NCI-H146 treated with DMSO at 0.1 percent for 48 hours (cell line): ENCODE results near the gene SUSD5.

ENCODE experiments used
- DNase-seq: peaks from one replicate; lab custom pipeline; 2025; ENCODE audit not compliant: unreplicated experiment; lab: John Stamatoyannopoulos, UW

The SUSD5 gene

DNA sequence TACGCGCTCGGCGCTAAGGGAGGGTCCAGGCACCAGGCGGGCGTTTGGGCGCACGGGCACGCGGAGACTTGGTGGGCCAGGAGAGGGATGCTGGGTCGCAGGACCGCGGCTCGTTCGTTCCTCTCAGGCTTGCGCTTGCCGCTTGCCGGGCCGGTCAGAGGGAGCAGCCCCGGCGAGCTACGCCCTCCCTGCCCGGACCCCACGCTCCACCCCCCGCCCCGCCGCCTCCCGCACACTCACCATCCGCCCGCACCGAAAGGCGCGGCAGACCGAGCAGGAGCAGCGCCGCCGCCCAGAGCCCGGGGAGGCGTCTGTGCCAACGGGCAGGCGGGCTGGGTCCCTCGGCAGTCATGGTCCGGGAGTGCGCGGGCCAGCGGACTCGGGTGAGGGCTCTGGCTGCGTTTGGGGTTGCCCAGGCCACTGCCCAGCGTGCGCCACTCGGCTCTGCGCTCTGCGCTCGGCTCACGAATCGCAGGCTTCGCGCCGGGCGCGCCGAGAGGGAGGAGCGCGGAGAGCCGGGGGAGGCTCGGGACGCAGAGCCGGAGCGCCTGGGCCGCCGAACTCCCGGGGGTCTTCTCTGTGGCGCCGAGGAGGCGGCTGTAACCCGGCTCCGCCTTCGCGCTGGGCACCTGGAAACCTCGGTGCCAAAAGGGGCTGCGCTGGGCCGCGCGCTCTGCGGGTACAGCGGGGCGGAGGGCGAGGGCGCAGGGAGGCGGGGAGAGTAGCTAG lies at the start of gene SUSD5:
Gene SUSD5, minus strand, starts transcription at position 365 of the 729 bp plus-strand sequence. Its CDS starts 13 bp downstream, at position 352.
- peak; percentile 1 for DNase-seq

DNA sequence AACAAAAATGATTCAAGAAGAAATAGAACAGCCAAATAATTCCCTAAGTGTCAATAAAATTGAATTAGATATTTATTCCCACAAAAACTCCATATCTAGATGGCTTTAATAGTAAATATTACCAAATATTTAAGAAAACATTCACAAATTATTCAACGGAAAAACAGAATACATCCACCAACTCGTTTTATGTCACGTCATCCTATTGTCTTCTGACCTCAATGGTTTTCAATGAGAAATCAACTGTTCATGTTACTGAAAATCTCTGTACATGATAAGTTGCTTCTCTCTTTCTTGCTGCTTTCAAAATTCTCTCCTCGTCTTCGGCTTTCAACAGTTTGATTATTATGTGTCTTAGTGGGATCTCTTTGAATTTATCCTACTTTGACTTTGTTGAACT lies 41.5 kb upstream of the SUSD5 start:
- no peak for DNase-seq

DNA sequence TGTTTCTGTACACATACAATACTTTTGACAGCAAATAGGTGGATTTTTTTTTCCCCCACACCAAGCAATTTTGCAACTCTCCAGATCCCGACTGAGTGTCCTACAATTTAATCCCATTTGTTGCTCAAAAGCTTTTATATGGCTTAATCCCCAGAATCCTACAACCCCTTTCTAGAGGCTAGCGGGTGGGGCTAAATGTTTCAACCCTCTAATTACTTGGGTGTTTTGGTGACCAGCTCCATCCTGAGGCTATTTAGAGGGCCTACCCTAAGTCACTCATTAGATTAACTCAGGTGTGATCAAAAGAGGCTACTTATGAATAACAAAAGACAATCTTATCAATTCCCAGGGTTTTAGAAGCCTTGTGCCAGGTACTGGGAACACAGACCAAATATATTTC lies 37.6 kb upstream of the SUSD5 start:
- DNase-seq, result no peak

DNA sequence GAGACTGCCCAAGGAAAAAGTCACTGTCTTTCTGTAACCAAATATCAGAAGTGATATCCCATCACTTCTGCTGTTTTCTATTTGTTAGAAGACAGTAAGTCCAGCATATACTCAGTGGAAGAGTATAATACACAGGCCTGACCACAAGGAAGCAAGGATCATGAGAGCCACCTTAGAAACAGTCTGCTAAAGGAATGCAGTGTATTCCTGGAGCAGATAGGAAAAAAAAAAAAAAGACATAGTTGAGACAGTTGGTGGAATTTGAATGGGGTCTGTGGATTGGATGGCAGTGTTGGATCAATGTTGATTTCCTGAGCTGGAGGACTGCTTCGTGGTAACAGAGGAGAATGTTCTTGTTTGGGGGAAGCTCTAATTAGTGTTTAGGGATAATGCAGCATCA lies 32.1 kb upstream of the SUSD5 start:
- DNase-seq, result no peak

DNA sequence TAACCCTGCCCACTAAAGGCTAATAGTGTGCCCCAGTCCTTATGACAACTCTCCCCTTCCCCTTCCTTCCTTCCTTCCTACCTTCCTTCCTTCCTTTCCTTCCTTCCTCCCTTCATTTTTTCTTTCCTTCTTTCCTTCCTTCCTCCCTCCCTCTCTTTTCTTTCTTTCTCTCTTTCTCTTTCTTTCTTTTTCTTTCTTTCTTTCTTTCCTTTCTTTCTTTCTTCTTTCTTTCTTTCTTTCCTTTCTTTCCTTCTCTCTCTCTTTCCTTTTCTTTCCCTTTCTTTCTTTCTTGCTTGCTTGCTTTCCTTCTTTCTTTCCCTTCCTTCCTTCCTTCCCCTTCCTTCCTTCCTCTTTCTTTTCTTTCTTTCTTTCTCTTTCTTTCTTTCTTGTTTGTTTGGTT lies 28.2 kb upstream of the SUSD5 start:
- no peak for DNase-seq

DNA sequence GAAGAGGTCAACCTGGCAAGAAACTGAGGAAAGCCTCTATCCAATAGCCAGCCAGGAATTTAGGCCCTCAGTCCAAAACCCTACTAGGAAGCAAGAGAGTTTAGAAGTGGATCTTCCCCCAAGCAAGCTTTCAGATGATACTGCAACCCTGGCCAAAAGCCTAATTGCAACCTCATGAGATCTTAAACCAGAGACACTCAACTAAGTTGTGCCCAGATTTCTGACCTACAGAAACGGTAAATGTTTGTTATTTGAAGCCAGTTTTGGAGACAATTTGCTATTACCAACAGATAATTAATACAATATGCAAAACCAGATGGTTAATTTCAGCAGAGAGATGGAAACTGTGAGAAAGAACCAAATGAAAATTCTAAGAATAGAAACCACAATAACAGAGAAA lies 21.7 kb upstream of the SUSD5 start:
- no peak for DNase-seq

DNA sequence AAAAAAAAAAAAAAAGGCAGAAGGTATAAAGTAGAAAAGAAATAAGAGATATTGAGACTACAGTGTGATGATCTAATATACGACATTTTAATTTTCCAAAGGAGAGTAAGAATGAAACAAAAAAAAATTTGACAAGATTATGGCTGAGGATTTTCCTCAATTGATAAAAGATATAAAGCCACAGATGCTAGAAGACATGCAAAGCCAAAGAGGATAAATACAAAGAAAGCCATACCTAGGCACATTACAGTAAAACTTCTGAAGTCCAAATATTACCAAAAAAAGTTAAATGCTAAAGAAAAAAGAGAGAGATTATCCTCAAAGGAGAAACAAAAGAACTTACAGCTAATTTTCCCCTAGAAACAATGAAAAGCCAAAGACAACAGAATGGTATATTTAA lies 20.3 kb upstream of the SUSD5 start:
- DNase-seq, result no peak

DNA sequence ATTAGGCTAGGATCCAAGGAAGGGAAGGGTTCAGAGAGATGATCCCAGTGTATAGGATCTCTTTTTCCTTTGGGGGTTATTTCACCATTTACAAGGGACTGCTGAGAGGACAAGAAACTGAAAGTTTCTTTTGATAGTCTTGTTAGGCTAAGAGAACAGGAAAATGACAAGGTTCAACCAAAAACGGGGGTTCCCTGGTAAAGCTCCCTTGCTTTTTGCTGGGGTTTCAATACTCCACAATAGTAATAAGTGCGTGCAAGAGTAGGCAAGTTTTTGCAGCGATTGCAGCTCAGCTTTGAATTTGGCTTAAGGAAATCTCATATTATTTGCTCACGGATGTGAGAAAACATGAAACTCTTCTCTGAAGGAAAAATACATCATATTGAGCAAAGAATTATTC lies 18.8 kb upstream of the SUSD5 start:
- DNase-seq, result no peak

DNA sequence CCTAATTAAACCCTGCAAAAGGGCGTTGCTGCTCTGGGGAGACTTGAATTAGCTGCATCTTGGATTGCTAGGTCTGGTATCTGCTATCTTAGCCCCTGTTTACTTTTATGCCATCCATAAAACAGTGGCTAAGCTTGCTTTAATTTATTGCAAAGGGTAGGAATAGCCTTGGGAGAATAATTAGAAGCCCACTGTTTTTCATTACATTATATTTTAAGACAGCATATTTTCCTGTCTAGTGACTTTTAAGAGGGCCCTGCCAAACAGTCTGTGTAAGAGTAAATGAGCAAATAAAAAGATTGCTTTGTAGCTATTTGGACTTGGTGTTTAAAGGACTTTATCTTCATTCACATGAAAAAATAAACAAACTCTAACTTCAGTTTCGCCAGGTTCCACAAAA lies 17.4 kb upstream of the SUSD5 start:
- DNase-seq, result no peak

DNA sequence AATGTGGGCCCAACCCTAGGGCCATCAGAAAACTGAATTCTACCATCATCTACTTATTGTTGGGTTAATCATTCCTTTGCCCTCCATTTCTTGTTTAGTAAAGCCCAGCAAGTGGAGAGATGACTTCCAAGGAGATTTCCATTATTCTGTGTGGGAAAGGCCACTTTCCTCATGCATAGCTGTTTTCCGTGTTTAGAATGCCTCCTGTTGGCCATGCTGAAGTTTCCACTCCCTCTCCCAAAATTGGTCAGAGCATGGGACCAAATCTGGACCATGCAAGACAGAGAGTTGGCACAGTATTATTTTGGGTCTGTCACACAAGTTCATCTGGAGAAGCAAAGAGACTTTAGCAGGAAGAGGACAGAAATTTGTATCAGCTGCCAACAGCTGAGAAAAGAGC lies 15.3 kb upstream of the SUSD5 start:
- DNase-seq, result no peak

DNA sequence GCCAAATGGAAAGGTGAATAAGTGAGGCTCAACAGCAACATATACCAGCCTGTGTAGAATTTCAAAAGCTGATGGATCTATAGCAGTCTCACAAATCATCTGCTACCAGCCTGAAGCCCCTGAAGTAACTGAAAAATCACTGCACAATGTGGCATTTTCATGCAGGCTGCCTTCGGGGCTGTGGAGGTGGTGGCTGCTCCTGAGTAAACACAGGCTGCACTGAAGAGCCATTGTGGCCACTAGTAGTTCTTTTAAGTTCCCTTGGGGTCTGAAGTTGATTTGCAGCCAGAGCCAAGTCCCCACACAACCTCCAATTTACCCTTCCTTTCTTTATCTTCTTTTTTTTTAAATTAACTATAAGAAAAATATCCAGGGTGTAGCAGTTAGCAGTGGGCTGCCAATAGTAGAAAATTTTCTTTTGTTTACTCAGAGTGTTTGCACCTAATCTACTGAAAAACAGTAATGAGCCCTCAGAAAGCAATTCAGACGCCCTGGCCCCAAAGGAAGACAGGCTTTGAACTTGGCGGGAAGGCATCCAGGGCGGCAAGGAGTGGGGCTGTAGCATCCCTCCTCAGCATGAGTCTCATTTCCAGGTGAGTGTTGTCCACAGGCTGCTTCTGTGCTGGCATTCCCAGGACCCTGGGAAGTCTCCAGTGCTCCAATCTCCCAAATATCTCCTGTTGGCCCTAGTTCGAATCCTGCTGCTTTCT lies 13.3 kb upstream of the SUSD5 start:
- DNase-seq, result no peak

DNA sequence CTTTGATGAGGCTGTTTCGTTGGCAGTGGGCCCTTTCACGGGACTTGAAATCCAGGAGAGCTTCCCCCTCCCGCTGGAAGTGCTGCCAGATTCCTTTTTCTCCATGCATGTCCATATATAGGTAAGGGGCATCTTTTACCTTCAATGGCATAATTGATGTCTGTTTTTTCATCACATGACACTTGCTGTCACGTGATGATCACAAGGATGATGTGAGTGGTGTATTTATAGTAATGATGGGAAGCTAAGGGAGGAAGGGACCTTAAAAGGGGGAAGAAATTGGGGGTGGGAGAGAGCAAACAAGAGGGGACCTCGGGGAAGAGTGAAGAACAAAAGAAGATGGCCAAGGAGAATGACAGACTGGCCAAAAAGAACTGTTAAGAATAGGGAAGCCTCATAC lies 11.3 kb upstream of the SUSD5 start:
- no peak for DNase-seq

DNA sequence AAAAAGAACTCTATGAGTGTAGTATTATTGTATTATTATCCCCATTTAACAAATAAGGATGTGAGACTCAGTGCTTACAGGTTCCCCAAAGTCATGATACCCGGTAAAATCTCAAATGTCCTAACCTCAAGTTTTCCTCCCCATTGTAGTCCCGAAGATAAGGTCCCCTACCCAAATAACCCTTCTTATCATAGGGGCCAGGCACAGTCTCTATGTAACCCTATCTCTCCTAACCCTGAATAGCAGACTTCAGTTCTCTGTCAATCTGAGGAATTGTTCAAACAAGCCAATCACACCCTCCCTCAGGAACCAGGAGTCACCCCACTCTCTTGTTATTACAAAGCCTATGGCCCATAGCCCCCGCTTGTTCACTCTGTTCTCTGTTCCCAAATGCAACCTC lies 10.5 kb upstream of the SUSD5 start:
- no peak for DNase-seq

DNA sequence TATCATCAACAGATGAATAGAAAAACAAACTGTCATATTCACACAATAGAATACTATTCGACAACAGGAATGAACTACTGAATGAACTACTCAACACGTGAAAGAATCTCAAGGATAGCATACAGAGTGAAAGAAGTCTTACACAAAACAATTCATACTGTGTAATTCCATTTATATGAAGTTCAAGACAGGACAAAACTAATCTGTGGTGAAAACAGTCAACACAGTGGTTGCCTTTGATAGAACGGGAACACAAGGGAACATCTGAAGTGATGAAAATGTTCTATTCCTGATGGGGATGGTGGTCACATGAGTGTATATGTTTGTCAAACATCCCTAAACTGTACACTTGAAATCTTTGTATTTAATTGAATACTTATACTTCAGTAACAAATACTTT lies 2.6 kb upstream of the SUSD5 start:
- DNase-seq, result no peak

DNA sequence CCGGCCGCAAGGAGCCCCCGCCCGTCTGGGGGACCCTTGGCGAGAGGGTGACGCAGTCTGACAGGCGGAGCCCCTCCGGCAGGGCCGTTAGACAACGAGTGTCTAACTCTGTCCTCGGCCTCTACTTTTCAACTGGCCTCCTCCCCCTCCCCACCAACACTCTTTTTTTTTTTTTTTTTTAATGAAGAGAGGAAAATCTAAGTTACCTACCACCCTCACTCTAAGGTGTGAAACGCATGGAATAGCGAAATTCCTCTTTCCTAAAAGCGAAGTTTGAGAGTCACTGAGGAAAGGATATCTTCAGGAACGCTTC lies 521 bp upstream of the SUSD5 start:
- DNase-seq, result no peak

DNA sequence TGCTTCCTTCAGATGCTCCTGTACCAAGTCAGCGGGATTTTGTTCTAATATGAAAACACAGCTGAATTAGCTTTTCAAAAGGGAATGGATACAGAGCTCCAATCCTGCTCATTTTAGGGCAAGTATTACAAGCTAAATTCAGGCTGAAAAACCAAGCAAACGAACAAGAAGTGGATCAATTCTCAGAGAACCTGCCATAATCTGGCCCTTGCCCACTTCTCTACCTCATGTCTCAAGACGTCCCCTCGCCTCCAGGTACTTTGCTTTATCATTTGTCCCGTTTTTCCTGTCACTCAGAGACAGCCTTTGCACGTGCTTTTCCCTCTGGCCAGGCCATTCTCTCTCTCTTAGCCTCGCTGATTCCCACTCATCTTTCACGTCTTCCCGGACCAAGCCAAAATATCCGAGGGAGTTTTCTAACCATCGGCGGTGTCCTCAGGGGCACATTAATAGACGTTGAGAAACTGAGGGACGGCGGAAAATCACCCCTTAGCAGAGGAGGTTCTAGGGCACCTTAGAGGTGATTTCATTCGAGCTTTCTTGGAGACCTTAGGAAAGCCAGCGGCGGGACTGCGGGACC lies 654 bp downstream of the SUSD5 start:
- peak; percentile 3 for DNase-seq

DNA sequence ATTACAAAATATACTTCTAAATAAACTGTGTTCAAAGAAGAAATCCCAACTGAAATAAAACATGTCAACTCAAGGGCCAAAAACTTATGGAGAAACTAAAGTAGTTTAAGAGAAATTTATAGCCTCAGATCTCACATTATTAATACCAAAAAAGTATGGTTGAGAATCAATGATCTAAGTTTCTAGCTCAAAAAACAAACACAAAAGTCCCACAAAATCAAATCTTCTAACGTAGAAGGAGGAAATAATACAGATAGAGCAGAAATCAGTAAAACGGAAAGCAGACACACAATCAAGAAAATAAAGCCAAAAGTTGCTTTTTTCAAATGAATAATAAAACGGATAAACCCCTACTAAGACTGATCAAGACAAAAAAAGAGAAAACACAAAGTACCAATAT lies 2.9 kb downstream of the SUSD5 start:
- no peak for DNase-seq

DNA sequence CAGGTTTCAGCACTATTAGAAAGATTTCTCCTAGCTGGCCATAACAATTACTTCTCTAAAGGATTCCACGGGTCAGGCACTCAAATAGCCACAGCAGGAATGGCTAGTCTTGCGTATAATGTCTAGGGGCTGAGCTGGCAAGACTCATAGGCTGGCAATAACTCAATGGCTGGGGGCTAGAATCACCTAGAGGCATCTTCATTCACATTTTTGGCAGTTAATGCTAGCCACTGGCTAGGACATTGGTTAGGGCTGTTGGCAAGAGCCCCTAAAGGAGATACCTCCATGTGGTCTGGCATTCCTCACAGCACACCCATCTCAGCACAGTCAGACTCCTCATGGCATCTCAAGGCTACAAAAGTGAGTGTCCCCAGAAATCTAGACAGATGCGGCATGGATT lies 6.2 kb downstream of the SUSD5 start:
- DNase-seq, result no peak

DNA sequence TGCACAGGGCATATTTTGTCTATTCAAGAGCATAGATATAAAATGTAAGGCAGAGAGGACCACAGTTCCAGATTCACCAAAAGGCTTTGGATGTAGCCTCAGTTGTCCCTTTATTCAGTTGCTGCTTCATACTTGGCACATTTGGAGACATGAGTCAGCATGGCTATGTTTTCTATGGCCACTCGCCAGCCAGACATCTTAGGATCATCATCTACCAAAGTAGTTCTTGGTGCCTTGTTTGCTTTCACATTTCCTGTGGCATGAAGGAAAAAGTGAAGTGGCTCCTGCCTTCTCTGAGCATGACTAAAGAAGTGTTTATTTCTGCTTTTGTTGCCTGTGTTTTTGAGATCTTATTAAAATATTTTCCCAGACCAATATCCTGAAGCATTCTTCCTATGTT lies 7.2 kb downstream of the SUSD5 start:
- no peak for DNase-seq

DNA sequence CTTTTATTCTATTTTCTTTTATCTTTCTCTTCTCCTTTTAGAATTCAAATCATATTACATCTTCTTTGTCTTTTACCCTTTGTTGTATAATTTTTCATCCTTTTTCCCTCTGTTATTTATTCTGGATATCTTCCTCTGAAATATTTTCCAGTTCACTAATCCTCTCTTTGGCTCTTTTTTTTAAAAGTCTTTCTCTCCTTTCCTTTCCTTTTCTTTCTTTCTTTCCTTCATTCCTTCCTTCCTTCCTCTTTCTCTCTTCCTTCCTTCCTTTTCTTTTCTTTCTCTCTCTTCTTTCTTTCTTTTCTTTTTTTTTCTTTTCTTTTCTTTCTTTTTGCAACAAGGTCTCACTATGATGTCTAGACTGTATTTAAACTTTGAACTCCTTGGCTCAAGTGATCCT lies 9.3 kb downstream of the SUSD5 start:
- no peak for DNase-seq

DNA sequence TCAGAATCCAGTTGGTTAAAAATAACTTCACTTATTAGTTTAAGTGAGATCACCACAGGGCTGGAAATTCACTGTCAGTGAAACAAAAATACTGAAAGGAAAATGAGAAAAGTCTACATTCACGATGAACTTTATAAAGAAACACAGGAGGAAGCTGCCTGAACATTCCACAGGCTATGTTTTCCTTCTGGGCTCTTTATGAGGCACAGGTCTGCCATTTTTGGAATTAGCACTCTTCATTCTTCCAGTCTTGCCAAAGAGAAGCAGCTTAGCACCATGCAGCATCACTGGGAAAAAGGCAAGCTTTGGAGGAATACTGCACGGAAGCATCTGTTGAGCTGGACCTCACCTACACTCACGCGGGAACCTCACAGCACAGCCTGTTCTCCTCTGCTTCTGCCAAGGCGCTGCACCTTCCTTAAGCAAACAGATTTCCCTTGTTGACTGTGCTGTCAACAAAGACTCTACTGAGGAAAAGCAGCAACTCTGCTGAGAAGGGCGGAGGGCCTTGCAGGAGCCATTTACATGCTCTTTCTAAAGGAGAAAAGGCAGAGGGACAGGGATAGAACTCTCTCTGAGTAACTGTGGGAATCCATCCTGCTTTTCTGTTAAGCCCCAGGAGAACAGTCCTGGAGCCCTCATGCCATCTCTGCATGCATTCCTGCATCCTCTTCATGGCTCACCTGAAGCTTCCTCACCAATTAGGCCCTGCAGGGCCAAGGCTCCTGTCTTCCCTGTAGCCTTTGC lies 15.7 kb downstream of the SUSD5 start:
- no peak for DNase-seq

DNA sequence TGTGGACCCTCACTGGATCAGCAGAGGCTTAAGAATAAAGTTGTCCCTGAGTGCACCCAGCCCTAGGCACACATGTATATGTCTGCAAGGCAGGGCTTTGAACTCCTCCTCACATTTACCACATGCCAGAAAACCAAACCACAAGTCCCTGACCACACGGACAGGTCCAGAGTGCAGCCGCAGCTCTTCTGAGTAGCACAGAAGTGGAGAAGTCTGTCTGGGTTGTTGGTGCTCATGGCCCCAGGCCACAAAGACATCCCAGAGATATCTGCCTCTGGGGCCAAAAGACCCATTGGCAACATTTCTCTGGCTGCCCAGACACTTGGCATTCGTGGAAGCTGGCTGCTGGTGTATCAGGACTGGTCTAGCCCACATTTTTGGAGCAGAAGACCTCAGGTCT lies 17.4 kb downstream of the SUSD5 start:
- DNase-seq, result no peak
